HG02938 (cell line): ENCODE results near the gene CCDC34.

ENCODE experiments used
- ATAC-seq: cut with Tn5 transposase; IDR thresholded peaks from one replicate; pipeline ENCODE4 v1.9.1; 2021; ENCODE audit warnings: mild to moderate bottlenecking, moderate library complexity; ENCODE audit not compliant: unreplicated experiment

The CCDC34 gene

GRCh38 chr11:27392278-27393114 lies 29.5 kb upstream of the CCDC34 start:
- no peak for ATAC-seq

GRCh38 chr11:27391331-27392015 lies 28.5 kb upstream of the CCDC34 start:
- ATAC-seq: no peak

- ATAC-seq: no peak
These were observed 27.6 kb upstream of the CCDC34 start for GRCh38 chr11:27390318-27391295.

- no peak for ATAC-seq
These were observed 25.9 kb upstream of the CCDC34 start for GRCh38 chr11:27388869-27389268.

- ATAC-seq: no peak
These were observed 25.0 kb upstream of the CCDC34 start for GRCh38 chr11:27388001-27388400.

- ATAC-seq: no peak
These were observed 24.3 kb upstream of the CCDC34 start for GRCh38 chr11:27387362-27387761.

- ATAC-seq: no peak
These were observed 23.3 kb upstream of the CCDC34 start for GRCh38 chr11:27386181-27386845.

- no peak for ATAC-seq
These were observed 22.2 kb upstream of the CCDC34 start for GRCh38 chr11:27385245-27385644.

GRCh38 chr11:27384227-27384626 lies 21.2 kb upstream of the CCDC34 start:
- ATAC-seq: no peak

- no peak for ATAC-seq
These were observed 20.6 kb upstream of the CCDC34 start for GRCh38 chr11:27383645-27384044.

- no peak for ATAC-seq
These were observed 18.2 kb upstream of the CCDC34 start for GRCh38 chr11:27381238-27381666.

GRCh38 chr11:27380771-27381170 lies 17.8 kb upstream of the CCDC34 start:
- no peak for ATAC-seq

- ATAC-seq: no peak
These were observed 16.4 kb upstream of the CCDC34 start for GRCh38 chr11:27379449-27379848.

GRCh38 chr11:27375370-27375769 lies 12.4 kb upstream of the CCDC34 start:
- ATAC-seq: no peak

- no peak for ATAC-seq
These were observed 11.0 kb upstream of the CCDC34 start for GRCh38 chr11:27373856-27374602.

- no peak for ATAC-seq
These were observed 10.4 kb upstream of the CCDC34 start for GRCh38 chr11:27373392-27373791.

GRCh38 chr11:27372164-27372563 lies 9.1 kb upstream of the CCDC34 start:
- no peak for ATAC-seq

- no peak for ATAC-seq
These were observed 8.5 kb upstream of the CCDC34 start for GRCh38 chr11:27371489-27371888.

- no peak for ATAC-seq
These were observed 7.4 kb upstream of the CCDC34 start for GRCh38 chr11:27370374-27370773.

GRCh38 chr11:27367881-27368280 lies 4.9 kb upstream of the CCDC34 start:
- ATAC-seq: no peak
